Osteoblast (primary cell): ENCODE data around the gene BICDL2. TPM values are rescaled to one million over a fixed set of nuclear protein-coding genes. Genes with fewer than 3 reads are reported as not detected.
"Not testable (repeated sequence)": the region's sequence is repeated elsewhere in the genome, so short reads cannot be mapped to it uniquely, and the experiment has no call there.

Source experiments
- DNase-seq: peaks from one replicate; pipeline ENCODE4 v3.0.0; 2011; ENCODE audit warnings: low spot score, mixed read lengths; ENCODE audit not compliant: insufficient read length; ENCODE audit errors: missing footprints
- H2AFZ ChIP-seq: 2 replicates; pipeline ENCODE4 v1.6.0; 2011; ENCODE audit warnings: mild to moderate bottlenecking, low read length
- H3K27ac ChIP-seq: 2 replicates; pipeline ENCODE4 v1.5.1; 2011; ENCODE audit warnings: mild to moderate bottlenecking, low read depth, low read length, moderate library complexity
- H3K27me3 ChIP-seq: 2 replicates; pipeline ENCODE4 v1.6.0; 2012; ENCODE audit warnings: mild to moderate bottlenecking, control low read depth, inconsistent platforms, low read length, moderate library complexity; ENCODE audit not compliant: insufficient read depth
- H3K36me3 ChIP-seq: 2 replicates; pipeline ENCODE4 v1.5.1; 2011; ENCODE audit warnings: mild to moderate bottlenecking, low read length, control low read depth, moderate library complexity; ENCODE audit not compliant: insufficient read depth
- H3K4me1 ChIP-seq: 2 replicates; pipeline ENCODE4 v1.5.1; 2011; ENCODE audit warnings: mild to moderate bottlenecking, low read length, control low read depth, moderate library complexity; ENCODE audit not compliant: insufficient read depth
- H3K4me2 ChIP-seq: 2 replicates; pipeline ENCODE4 v1.6.0; 2011; ENCODE audit warnings: mild to moderate bottlenecking, low read length; ENCODE audit not compliant: insufficient read depth
- H3K4me3 ChIP-seq: fragments of 200-600 bp; sonication (generic); 3 replicates; pipeline ENCODE4 v1.5.1; 2012; ENCODE audit warnings: mild to moderate bottlenecking, low read length, inconsistent platforms; ENCODE audit not compliant: insufficient read depth
- H3K79me2 ChIP-seq: 2 replicates; pipeline ENCODE4 v1.6.0; 2012; ENCODE audit warnings: mild to moderate bottlenecking, low read length, control low read depth, inconsistent platforms; ENCODE audit not compliant: insufficient read depth
- H3K9me3 ChIP-seq: 2 replicates; pipeline ENCODE4 v1.5.1; 2011; ENCODE audit warnings: low read depth, low read length, control low read depth
- H4K20me1 ChIP-seq: 2 replicates; pipeline ENCODE4 v1.6.0; 2012; ENCODE audit warnings: mild to moderate bottlenecking, low read length, control low read depth; ENCODE audit not compliant: insufficient read depth
- CTCF ChIP-seq: IDR thresholded peaks from 2 replicates; pipeline ENCODE4 v1.5.1; 2011; ENCODE audit warnings: mild to moderate bottlenecking, low read depth, low read length, moderate library complexity; ENCODE audit errors: extremely low read depth
- total RNA-seq: library from RNA; depleted of rRNA; stranded (reverse); fragments of >200 nt; gene quantifications from 2 replicates; pipeline ENCODE4 v1.2.3, GENCODE V29; 2012

BICDL2 gene
- total RNA-seq, 1 donor: not detected

- DNase-seq, H3K27ac ChIP-seq, H3K79me2 ChIP-seq, H3K4me2 ChIP-seq, H3K9me3 ChIP-seq, H3K36me3 ChIP-seq, H2AFZ ChIP-seq, H3K4me3 ChIP-seq, H4K20me1 ChIP-seq, H3K4me1 ChIP-seq: not testable (repeated sequence)
- peaks cover 35% of the 10 kb centered on the region for H3K27me3 ChIP-seq
Observed at GRCh38 chr16:3081957-3082356, 45.2 kb upstream of the BICDL2 start.

GRCh38 chr16:3080024-3080423, 43.3 kb upstream of the BICDL2 start:
- H3K36me3 ChIP-seq: no peaks in the 10 kb centered on the region
- H3K4me3 ChIP-seq: no peak overlapping the region
- no peak overlapping the region for H2AFZ ChIP-seq
- H3K27me3 ChIP-seq: peaks cover 41% of the 10 kb centered on the region
- H4K20me1 ChIP-seq: no peaks in the 10 kb centered on the region
- peak; percentile 9 for DNase-seq
- no peak overlapping the region for H3K27ac ChIP-seq
- H3K4me1 ChIP-seq: no peaks in the 10 kb centered on the region
- no peaks in the 10 kb centered on the region for H3K9me3 ChIP-seq
- no peaks in the 10 kb centered on the region for H3K79me2 ChIP-seq
- no peak overlapping the region for H3K4me2 ChIP-seq
- no peak for TF ChIP-seq CTCF

- H3K4me3 ChIP-seq: no peak overlapping the region
- H3K27me3 ChIP-seq: peaks cover 38% of the 10 kb centered on the region
- no peak for DNase-seq
- H3K4me1 ChIP-seq: no peaks in the 10 kb centered on the region
- TF ChIP-seq CTCF: no peak
- H4K20me1 ChIP-seq: no peaks in the 10 kb centered on the region
- H3K9me3 ChIP-seq: no peaks in the 10 kb centered on the region
- no peak overlapping the region for H3K4me2 ChIP-seq
- H3K79me2 ChIP-seq: no peaks in the 10 kb centered on the region
- H3K27ac ChIP-seq: no peak overlapping the region
- no peaks in the 10 kb centered on the region for H3K36me3 ChIP-seq
- H2AFZ ChIP-seq: no peak overlapping the region
Observed at GRCh38 chr16:3076577-3076976, 39.8 kb upstream of the BICDL2 start.

GRCh38 chr16:3075946-3076345, 39.2 kb upstream of the BICDL2 start:
- H3K9me3 ChIP-seq, H2AFZ ChIP-seq, H3K36me3 ChIP-seq, H3K27ac ChIP-seq, DNase-seq, H3K79me2 ChIP-seq, H3K4me2 ChIP-seq, H3K4me1 ChIP-seq, H4K20me1 ChIP-seq, H3K4me3 ChIP-seq: not testable (repeated sequence)
- H3K27me3 ChIP-seq: peaks cover 35% of the 10 kb centered on the region

- H3K27me3 ChIP-seq: peaks cover 31% of the 10 kb centered on the region
- no peaks in the 10 kb centered on the region for H3K9me3 ChIP-seq
- no peaks in the 10 kb centered on the region for H3K4me1 ChIP-seq
- TF ChIP-seq CTCF: no peak
- DNase-seq: no peak
- no peak overlapping the region for H3K27ac ChIP-seq
- no peaks in the 10 kb centered on the region for H3K36me3 ChIP-seq
- H3K4me3 ChIP-seq: no peak overlapping the region
- H3K79me2 ChIP-seq: no peaks in the 10 kb centered on the region
- H3K4me2 ChIP-seq: no peak overlapping the region
- H4K20me1 ChIP-seq: no peaks in the 10 kb centered on the region
- H2AFZ ChIP-seq: no peak overlapping the region
Observed at GRCh38 chr16:3075523-3075915, 38.8 kb upstream of the BICDL2 start.
